Skeletal muscle cell (primary cell): ENCODE measurements around the gene PABPN1L.

ENCODE experiments used
- DNase-seq: peaks from one replicate; pipeline ENCODE4 v3.0.0-alpha.2; 2010; ENCODE audit warnings: low read depth
- H3K4me3 ChIP-seq: 2 replicates; pipeline ENCODE4 v1.5.1; 2011; ENCODE audit warnings: low read depth, mild to moderate bottlenecking, control low read depth, low read length, moderate library complexity

The PABPN1L gene, protein sequence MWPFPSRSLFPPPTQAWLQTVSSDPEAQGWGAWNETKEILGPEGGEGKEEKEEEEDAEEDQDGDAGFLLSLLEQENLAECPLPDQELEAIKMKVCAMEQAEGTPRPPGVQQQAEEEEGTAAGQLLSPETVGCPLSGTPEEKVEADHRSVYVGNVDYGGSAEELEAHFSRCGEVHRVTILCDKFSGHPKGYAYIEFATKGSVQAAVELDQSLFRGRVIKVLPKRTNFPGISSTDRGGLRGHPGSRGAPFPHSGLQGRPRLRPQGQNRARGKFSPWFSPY

DNA sequence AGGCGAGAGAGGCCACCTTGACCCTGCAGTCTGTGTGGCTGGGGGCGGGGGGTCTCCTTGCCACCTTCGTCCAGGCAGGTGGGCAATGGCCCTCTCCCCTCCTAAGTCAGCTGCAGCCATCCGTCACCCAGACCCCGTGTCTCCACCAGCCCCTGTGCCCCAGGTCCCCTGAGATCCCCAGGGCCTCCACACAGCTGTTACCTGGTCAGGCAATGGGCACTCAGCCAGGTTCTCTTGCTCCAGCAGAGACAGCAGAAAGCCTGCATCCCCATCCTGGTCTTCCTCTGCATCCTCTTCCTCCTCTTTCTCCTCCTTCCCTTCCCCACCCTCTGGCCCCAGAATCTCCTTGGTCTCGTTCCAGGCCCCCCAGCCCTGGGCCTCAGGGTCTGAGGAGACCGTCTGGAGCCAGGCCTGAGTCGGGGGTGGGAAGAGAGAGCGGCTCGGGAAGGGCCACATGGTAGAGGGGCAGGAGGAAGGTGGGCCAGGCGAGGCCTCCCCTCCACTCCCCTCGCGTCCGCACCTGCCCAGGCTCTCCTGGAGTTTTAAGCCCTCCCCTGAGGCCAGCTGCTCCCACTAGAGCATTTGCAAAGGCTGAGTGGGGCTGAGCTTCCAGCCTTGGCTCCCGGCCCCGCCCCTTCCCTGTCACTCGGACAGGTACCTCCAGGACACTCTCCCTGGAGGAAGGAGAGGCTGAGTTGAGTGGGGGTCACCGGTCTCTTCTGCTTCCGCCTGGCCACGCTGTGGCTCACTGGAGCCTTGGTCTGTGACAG, at the start of gene PABPN1L:
PABPN1L (minus strand) TSS at position 510 of the 770 bp plus-strand sequence; CDS start at position 456, 54 bp downstream.
- no peak for DNase-seq

DNA sequence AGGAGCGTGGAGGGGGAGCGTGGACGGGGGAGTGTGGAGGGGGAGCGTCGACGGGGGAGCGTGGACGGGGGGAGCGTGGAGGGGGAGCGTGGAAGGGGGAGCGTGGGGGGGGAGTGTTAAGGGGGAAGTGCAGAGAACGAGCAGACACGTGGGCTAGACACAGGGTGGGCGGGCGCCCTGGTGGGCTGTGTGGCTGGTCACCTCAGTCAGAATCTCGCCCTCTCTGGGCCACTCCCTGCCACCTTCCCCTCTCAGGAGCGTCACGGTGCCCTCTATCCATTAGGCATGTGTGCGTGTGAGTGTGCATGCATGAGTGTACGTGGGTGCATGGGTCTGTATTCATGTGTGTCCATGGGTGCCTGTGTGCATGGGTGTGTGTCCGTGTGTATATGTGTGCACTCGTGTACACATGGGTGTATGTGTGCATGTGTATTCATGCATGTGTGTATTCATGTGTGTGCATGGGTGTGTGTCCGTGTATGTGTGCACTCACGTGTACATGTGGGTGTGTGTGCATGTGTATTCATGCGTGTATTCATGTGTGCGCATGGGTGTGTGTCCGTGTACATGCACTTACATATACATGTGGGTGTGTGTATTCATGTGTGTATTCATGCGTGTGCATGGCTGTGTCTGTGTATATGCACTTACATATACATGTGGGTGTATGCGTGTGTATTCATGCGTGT, 49.3 kb upstream of the PABPN1L start:
- no peak overlapping the region for H3K4me3 ChIP-seq
- no peak for DNase-seq

More for the DNA sequence above, at the start of gene PABPN1L:
- H3K4me3 ChIP-seq: no peak within 1 kb of the TSS

DNA sequence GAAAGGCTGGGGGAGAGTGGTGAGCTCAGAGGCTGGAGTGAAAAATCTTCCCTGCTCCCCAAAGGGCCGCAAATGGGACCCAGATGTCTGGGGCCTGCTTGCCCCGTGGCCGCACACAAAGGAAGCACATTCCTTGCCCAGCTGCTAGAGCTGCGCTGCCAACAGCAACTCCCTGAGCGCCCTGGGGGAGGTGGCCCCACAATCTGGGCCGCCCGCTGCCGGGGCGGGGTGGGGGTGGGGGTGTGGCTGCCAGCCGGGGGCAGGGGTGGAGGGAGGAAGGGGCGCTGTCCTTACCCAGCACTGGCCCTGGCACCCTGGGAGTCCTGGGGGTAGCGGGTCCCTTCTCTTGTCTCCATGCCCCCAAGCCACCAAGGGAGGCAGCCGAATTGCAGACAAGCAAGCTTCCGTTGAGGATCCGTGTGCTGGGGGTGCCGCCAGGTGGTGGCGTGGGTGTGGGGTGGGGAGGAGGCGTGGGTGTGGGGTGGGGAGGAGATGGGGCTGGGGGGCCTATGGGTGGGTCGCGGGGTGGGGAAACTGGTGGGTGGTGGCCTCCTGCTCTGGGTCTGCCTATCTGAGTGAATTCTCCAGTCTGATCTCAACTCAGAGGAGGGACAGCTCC, 48.4 kb upstream of the PABPN1L start:
- no peak overlapping the region for H3K4me3 ChIP-seq
- DNase-seq: no peak

DNA sequence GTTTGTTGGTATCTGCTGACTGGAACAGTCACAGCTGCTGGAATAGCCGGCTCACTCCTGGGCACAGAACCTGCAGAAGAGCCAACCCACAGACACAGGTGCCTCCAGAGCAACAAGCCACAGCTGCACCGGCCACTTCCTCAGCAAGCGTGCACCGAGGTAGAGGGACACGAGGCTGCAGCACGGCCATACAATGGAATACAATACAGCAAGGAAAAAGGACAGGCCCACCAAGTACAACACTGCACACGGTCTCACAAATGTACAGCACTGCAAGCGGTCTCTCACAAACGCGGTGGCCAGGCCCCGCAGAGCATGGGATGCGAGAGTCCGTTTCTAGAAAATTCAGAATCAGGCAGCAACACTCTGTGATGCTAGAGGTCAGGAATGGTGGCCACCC, 47.4 kb upstream of the PABPN1L start:
- DNase-seq: no peak
- H3K4me3 ChIP-seq: no peak overlapping the region

DNA sequence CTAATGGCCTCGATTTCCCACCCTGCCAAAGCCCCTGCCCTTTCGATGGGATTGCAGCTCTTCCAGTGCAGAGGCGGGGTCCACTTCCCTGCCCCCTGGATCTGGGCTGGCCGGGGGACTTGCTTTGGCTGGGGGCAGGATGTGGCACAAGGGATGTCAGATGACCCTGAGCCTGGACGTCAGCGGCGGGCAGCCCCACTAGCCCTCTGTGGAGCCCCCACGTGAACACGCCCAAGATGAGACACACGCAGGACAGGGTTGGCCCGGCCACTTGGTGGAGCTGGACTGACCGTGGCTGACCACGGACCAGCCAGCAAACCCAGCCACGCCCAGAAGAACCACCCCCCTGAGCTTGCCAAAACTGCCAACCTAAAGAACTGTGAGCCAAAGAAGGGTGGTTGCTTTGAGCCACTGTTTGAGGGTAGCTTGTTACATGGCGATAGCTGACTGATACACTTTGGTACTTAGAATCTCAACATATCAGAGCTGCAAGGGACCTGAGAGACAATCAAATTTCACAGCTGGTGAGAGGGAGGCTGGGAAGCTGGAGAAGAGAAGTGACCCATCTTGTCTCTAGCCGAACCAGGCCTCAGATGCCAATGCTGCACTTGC, 46.6 kb upstream of the PABPN1L start:
- no peak for DNase-seq

DNA sequence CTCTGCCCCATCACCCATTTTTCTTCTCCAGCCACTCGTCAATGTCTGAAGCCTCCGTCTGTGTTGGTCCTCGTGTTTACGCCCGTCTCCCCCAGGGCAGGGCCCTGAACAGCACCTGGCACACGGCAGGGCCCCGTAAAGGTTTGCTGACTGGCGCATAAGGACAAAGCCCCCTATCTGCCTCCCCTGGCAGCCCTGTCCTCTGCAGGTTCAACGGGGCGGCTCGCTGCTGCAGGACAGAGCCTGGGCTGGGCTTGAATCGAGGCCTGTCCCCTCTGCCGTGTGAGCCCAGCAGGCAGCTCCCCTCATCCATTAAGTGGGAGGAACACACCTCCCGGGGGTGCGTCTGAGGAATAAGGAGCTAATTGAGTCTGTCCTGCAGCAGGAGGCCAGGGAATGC, 46.1 kb upstream of the PABPN1L start:
- DNase-seq: no peak
- H3K4me3 ChIP-seq: no peak overlapping the region

More for the DNA sequence above, 46.6 kb upstream of the PABPN1L start:
- H3K4me3 ChIP-seq: no peak overlapping the region

DNA sequence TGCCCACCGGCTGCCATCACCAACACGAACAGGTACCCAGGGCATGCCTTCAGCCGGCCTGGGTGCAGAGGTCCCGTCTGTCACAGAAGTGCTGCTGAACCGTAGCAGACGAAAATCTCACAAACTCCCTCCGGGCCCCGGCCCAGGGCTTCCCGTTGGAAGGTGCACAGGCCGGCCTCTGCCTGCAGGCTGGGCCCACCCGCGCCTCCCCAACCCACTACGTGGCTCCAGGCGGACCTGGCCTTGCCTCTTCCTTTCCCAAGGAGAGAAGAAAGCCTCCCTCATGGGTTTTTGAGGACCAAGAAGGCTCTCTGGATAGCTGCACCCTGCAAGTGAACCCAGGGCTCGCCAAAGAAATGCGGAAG, 45.5 kb upstream of the PABPN1L start:
- DNase-seq: no peak
- no peak overlapping the region for H3K4me3 ChIP-seq

DNA sequence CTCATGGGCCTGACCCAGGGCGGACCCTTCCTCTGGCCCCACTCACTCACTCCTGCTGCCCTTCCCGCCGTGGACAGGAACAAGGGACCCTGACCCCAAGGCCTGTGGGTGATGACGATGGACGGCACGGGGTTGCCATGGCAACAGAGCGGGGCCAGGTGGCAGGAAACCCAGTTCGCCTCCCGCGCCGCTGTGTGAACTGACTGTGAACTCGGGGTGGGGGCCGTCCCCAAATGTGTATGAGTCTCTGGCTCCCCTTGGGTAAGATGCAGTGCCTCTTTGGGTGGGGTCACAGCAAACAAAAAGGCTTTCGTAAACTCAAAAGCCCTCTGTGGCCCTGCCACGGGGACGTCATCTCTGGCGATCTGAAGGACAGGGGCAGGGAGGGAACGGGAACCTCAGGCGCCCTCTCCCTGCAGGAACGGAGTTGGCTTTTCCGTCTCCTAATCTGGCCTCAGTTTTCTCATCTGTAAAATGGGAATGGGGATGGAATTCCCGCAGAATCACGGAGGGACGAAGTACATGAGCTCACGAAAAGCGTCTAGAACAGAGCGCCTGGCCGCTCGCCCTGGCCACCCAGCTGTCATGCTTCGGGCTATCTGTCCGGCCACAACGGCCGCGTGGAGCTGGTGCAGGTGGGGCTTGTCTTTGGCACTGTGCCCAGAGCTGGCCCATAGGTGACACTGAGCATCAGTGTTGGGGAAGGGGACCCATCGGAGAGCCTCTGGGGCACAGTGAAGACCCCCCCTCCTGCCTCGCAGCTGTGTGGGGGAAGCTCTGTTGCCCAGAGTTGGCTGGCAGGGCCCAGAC, 44.9 kb upstream of the PABPN1L start:
- no peak for DNase-seq
- H3K4me3 ChIP-seq: no peak overlapping the region

DNA sequence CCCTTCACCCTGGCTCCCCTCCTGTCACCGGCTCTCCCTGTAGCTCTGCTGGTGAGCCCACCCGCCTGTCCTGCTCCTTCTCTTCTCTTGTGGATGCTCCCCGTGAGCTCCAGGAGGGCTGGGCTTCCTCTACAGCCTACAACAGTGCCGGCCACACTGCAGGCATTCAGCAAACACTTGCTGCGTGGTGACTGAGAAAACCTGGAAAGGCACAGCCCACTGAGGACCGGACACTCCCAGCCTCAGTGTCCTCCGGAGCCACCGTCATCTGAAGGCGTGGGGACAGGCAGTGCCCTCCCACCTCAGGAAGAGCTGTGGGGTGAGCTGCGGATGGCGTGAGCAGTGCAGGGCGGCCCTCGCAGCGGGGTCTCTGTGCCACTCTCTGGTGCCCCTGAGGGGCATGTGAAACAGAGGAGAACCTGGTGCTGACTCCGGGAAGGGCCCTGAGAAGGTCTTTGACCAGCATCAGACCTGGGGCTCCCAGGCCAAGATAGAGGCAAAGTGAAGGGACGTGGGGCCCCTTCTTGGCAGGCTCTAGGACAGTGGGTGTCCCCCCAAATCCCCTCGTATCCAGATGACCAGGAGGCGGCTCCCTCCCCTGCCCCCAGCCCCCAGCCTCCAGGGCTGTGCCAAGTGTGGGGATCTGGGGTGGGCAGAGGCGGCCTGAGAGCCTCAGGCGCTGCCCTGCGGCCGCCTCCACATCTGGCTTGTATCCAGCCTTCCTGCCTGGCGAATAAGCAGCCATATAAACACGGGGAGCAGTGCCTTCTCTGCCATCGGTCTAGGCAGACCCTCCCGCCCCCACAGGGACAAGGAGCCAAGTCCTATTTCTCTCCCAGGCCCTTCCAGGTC, 44.0 kb upstream of the PABPN1L start:
- H3K4me3 ChIP-seq: no peak overlapping the region
- no peak for DNase-seq

DNA sequence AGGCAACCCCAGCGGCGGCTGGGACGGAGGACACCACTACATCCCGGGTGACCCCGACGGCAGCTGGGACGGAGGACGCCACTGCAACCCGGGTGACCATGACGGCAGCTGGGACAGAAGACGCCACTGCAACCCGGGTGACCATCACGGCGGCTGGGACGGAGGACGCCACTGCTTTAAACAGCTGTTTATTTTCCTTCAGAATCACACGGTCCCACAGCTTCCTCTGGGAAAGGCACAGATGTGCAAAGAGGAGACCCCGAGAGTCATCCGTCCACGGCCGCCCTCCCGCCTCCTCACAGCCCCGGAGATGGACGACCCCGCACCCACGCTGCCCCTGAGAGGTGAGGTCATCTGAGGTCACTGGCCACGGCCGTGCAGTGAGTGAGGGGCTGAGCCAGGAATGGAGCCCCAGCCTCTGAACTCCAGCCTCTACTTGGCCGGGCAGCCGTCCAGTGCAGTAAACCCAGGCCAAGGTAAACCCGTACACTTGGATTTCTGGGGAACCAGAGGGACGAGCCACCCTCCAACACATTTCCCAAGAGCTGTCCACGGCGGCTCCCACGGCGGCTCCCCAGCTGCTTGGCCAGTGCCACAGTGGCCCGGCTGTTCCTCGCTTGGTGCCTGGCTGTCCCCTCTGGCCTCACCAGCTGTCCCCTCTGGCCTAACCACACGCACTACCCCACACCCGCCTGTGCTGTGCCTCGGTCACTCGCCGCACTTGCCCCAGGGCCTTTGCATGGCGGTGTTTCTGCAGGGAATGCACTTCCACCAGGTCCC, 43.2 kb upstream of the PABPN1L start:
- no peak overlapping the region for H3K4me3 ChIP-seq
- no peak for DNase-seq

DNA sequence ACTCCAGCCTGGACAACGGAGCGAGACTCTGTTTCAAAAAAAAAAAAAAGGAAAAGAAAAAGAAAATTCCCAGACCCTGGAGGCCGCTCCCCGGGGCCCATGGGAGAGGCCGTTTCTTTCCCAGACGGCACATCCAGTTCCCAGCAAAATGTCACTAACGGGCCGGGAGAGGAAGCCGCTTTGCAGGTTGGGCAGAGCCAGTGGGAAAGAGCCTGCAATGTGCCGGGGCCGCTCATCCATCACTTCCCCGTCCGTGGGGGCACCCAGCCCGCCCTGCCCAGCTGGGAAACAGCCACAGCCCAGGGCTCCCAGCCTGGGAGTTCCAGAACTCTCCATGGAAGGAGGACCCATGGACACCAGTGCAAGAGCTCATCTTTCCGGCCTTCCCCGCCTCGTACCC, 41.8 kb upstream of the PABPN1L start:
- DNase-seq: no peak
- H3K4me3 ChIP-seq: no peak overlapping the region

DNA sequence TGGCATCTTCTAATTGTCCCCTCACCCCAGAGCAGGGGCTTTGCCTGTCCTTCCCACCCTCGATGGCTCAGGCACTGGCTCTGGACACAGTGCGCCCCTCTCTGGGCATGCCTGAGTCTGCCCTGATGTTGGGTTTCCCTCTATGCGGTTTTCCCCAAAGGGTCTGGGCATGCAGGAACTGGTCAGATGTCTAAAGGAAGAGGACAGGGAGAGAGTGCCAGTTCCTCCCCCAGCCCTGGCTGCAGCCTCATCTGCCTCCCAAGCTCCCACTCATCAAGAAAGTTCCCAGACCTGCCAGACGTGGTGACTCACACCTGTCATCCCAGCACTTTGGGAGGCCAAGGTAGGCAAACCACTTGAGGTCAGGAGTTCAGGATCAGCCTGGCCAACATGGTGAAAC, 41.3 kb upstream of the PABPN1L start:
- no peak for DNase-seq

DNA sequence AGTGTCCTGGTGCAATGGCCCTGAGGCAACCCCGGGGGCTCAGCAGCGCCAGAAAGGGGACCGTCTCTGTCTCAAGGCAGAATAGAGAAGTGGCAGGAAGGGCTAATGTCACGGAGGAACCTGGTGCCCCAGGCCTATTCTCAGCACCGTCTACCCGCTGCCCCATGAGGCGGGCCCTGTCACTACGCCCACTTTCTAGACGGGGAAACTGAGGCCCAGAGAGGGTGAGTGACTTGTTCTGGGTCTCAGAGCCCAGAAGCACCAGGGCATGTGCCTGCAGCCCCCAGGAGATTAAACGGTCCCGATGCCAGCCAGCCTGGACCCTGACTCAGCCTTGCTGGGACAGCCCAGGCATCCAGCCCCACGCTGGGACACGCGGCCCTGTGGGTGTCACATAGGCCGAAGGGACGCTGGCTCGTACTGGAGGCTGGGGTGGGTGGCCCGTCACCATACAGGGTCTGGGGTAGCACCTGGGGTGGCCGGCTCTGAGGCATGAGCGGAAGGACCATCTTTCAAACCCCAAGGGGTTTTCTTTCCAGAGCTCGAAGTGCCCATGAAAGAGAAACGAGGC, 40.2 kb upstream of the PABPN1L start:
- DNase-seq: no peak
- H3K4me3 ChIP-seq: no peak overlapping the region

More for the DNA sequence above, 41.3 kb upstream of the PABPN1L start:
- H3K4me3 ChIP-seq: no peak overlapping the region

DNA sequence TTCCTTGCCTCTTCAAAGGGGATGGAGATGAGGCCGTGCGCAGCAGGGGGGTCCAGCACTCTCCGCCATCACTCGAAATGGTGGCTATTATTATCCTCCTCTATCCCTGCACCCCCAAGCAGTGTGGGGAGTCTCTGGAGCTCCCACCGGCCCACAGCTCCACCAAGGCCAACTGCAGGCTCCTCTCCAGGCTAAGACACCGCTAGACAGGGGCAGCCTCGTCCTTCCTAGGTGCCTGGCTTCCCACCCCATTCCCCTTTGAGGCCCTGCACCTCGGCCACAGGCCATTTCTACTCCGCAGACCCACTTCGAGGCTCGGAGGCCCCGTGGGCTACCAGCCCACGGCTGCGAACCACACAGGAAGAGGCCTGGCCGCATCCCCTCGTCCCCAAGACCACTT, 39.6 kb upstream of the PABPN1L start:
- no peak for DNase-seq
- no peak overlapping the region for H3K4me3 ChIP-seq

DNA sequence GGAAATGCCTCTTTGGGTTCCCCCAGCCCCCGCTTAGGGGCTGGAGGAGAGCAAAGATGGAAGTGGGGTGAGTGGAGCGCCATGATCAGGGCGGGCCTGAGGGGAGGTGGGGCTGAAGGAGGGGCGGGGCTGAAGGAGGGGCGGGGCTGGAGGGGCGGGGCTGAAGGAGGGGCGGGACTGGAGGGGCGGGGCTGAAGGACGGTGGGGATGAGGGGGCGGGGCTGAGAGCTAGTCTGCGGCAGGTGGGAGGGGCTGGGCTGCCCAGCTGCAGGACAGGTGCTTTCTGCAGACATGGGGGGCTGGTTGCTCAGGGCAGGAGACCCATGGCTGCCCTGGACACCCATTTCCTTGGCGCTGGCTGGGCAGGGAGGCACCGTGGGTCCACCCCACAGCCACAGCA, 39.1 kb upstream of the PABPN1L start:
- no peak overlapping the region for H3K4me3 ChIP-seq
- no peak for DNase-seq

DNA sequence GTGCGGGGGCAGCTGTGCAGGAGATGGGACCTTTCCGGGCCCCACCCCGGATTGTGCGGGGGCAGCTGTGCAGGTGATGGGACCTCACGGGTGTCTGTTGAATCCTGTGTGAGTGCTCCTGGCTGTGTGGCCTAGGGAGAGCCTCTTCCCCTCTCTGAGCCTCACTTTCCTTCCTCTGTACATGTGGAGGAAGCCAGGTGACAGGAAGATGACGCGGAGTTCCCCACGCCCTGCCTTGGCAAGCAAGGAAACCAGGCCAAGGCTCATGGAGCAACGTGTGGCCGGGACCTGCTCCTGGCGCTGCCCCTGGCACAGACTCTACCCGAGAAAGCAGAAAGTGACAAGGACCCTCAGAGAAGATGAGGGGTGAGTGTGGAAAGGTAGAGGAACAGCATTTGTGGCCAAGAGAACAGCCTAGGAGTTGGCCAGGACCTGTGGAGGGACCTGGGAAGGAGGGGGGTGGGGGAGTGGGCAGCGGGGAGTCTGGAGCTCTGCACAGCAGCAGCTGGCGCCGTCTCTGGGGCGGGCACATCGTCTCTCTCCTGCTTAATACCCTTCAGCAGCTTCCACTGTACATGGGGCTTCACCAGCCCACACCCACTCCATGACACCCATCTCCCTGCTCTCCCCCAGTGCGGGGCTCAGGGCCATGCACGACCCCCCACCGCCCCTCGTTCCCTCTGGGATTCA, 38.4 kb upstream of the PABPN1L start:
- H3K4me3 ChIP-seq: no peak overlapping the region
- no peak for DNase-seq
